Ishikawa (cell line): ENCODE data around the gene OR52N4.

Experiments used
- CEBPB ChIP-seq: IDR thresholded peaks from 2 replicates; pipeline ENCODE4 v1.6.1; 2012
- CREB1 ChIP-seq: IDR thresholded peaks from 2 replicates; pipeline ENCODE4 v1.6.1; 2012; ENCODE audit warnings: low read depth
- EGR1 ChIP-seq: IDR thresholded peaks from 2 replicates; pipeline ENCODE4 v1.6.1; 2012
- EP300 ChIP-seq: IDR thresholded peaks from 2 replicates; pipeline ENCODE4 v1.6.1; 2012; ENCODE audit warnings: borderline replicate concordance
- FOXM1 ChIP-seq: IDR thresholded peaks from 2 replicates; pipeline ENCODE4 v1.6.1; 2012; ENCODE audit warnings: low read depth, borderline replicate concordance
- MAX ChIP-seq: IDR thresholded peaks from 2 replicates; pipeline ENCODE4 v1.6.1; 2012
- NFIC ChIP-seq: IDR thresholded peaks from 2 replicates; pipeline ENCODE4 v1.6.1; 2012
- RAD21 ChIP-seq: IDR thresholded peaks from 2 replicates; pipeline ENCODE4 v1.6.1; 2012; ENCODE audit warnings: low read depth
- TAF1 ChIP-seq: IDR thresholded peaks from 2 replicates; pipeline ENCODE4 v1.6.1; 2012; ENCODE audit warnings: low read depth, mild to moderate bottlenecking
- TCF12 ChIP-seq: IDR thresholded peaks from 2 replicates; pipeline ENCODE4 v1.6.1; 2012; ENCODE audit warnings: low read depth
- TEAD4 ChIP-seq: IDR thresholded peaks from 2 replicates; pipeline ENCODE4 v1.6.1; 2012
- YY1 ChIP-seq: IDR thresholded peaks from 2 replicates; pipeline ENCODE4 v1.6.1; 2012; ENCODE audit warnings: low read depth
- ZBTB7A ChIP-seq: IDR thresholded peaks from 2 replicates; pipeline ENCODE4 v1.6.1; 2012; ENCODE audit warnings: low read depth
- TF ChIP-seq, protein P1 (sequence below): IDR thresholded peaks from 2 replicates; pipeline ENCODE4 v1.6.1; 2012
- TF ChIP-seq, protein P2 (sequence below): IDR thresholded peaks from 2 replicates; pipeline ENCODE4 v1.6.1; 2012; ENCODE audit warnings: low read depth, mild to moderate bottlenecking

OR52N4 gene

DNA sequence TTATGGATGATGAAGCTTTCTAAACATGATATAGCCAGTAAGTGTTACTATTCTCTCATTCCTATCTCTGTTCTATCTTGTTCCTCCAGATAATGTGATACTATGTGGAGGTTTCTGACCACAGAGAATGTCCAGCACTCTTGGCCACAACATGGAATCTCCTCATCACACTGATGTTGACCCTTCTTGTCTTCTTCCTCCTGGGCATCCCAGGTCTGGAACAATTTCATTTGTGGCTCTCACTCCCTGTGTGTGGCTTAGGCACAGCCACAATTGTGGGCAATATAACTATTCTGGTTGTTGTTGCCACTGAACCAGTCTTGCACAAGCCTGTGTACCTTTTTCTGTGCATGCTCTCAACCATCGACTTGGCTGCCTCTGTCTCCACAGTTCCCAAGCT lies 27.7 kb upstream of the OR52N4 start:
- TF ChIP-seq FOXM1 (no peak), TEAD4 (no peak), NFIC (no peak), TCF12 (no peak), CEBPB (no peak), RAD21 (no peak)
- TF ChIP-seq, protein P1, sequence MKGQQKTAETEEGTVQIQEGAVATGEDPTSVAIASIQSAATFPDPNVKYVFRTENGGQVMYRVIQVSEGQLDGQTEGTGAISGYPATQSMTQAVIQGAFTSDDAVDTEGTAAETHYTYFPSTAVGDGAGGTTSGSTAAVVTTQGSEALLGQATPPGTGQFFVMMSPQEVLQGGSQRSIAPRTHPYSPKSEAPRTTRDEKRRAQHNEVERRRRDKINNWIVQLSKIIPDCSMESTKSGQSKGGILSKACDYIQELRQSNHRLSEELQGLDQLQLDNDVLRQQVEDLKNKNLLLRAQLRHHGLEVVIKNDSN: no peak

GRCh38 chr11:5727691-5728090 lies 26.4 kb upstream of the OR52N4 start:
- TF ChIP-seq FOXM1: no peak
- TF ChIP-seq TEAD4: no peak
- no peak for TF ChIP-seq TAF1
- no peak for TF ChIP-seq TCF12
- TF ChIP-seq, protein P1: no peak
- TF ChIP-seq EP300: no peak
- TF ChIP-seq RAD21: no peak
- TF ChIP-seq NFIC: no peak
- TF ChIP-seq CEBPB: no peak
- no peak for TF ChIP-seq ZBTB7A
- no peak for TF ChIP-seq MAX
- TF ChIP-seq, protein P2, sequence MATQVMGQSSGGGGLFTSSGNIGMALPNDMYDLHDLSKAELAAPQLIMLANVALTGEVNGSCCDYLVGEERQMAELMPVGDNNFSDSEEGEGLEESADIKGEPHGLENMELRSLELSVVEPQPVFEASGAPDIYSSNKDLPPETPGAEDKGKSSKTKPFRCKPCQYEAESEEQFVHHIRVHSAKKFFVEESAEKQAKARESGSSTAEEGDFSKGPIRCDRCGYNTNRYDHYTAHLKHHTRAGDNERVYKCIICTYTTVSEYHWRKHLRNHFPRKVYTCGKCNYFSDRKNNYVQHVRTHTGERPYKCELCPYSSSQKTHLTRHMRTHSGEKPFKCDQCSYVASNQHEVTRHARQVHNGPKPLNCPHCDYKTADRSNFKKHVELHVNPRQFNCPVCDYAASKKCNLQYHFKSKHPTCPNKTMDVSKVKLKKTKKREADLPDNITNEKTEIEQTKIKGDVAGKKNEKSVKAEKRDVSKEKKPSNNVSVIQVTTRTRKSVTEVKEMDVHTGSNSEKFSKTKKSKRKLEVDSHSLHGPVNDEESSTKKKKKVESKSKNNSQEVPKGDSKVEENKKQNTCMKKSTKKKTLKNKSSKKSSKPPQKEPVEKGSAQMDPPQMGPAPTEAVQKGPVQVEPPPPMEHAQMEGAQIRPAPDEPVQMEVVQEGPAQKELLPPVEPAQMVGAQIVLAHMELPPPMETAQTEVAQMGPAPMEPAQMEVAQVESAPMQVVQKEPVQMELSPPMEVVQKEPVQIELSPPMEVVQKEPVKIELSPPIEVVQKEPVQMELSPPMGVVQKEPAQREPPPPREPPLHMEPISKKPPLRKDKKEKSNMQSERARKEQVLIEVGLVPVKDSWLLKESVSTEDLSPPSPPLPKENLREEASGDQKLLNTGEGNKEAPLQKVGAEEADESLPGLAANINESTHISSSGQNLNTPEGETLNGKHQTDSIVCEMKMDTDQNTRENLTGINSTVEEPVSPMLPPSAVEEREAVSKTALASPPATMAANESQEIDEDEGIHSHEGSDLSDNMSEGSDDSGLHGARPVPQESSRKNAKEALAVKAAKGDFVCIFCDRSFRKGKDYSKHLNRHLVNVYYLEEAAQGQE: no peak
- TF ChIP-seq EGR1: no peak
- no peak for TF ChIP-seq YY1
- no peak for TF ChIP-seq CREB1

DNA sequence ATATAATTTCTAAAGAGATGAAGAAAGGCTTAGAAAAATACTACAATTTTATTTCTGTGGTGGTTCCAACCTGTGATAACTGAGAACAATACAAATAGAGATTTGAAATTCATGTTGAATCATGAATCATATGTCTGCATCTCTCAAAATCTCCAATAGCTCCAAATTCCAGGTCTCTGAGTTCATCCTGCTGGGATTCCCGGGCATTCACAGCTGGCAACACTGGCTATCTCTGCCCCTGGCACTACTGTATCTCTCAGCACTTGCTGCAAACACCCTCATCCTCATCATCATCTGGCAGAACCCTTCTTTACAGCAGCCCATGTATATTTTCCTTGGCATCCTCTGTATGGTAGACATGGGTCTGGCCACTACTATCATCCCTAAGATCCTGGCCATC lies 17.6 kb upstream of the OR52N4 start, which contains the start of gene OR56B1:
OR56B1 (plus strand) TSS at position 53 of the 400 bp plus-strand sequence; CDS start at position 122, 69 bp downstream.
- TF ChIP-seq FOXM1: no peak
- no peak for TF ChIP-seq CREB1
- no peak for TF ChIP-seq MAX
- TF ChIP-seq TEAD4: no peak
- TF ChIP-seq EGR1: no peak
- TF ChIP-seq CEBPB: no peak
- no peak for TF ChIP-seq NFIC
- no peak for TF ChIP-seq YY1
- no peak for TF ChIP-seq ZBTB7A
- TF ChIP-seq, protein P1: no peak
- no peak for TF ChIP-seq EP300

- TF ChIP-seq RAD21 (no peak), MAX (no peak), TAF1 (no peak), FOXM1 (no peak), CEBPB (no peak), EP300 (no peak), YY1 (no peak), NFIC (no peak), CREB1 (no peak), TCF12 (no peak), ZBTB7A (no peak), EGR1 (no peak), TEAD4 (no peak)
- TF ChIP-seq, protein P1: no peak
- TF ChIP-seq, protein P2: no peak
Measured at GRCh38 chr11:5737091-5737490, 17.0 kb upstream of the OR52N4 start.

GRCh38 chr11:5737670-5738392 lies 16.2 kb upstream of the OR52N4 start:
- TF ChIP-seq FOXM1 (no peak), EGR1 (no peak), ZBTB7A (no peak), CREB1 (no peak), YY1 (no peak), CEBPB (no peak), NFIC (no peak), MAX (no peak), RAD21 (no peak), TCF12 (no peak), TEAD4 (no peak)
- TF ChIP-seq, protein P1: no peak
- TF ChIP-seq, protein P2: no peak
